Endothelial cell of umbilical vein (primary cell): ENCODE measurements around the gene SLC12A5. TPM values are rescaled to one million over a fixed set of nuclear protein-coding genes. Genes with fewer than 3 reads are reported as not detected.

Source experiments
- BruUV-seq: library from RNA; stranded (reverse); fragments of 400-500 nt; replicated peaks from 2 replicates; lab custom pipeline; 2021; lab: Mats Ljungman, UMichigan
- CTCF ChIA-PET: fragments of 300-600, 350-600 bp; sonication (Branson Sonifier 250); formaldehyde crosslinking; loops from one replicate; lab custom pipeline; 2021; ENCODE audit warnings: antibody characterized with exemption, inconsistent platforms; lab: Charles Lee
- POLR2A ChIA-PET: fragments of 300-600, 350-600 bp; sonication (Branson Sonifier 250); formaldehyde crosslinking; loops from one replicate; lab custom pipeline; 2021; ENCODE audit warnings: antibody characterized with exemption, inconsistent platforms; lab: Charles Lee
- DNase-seq: peaks from one replicate; pipeline ENCODE4 v3.0.0-alpha.2; 2011; ENCODE audit warnings: low read depth, low spot score
- FAIRE-seq: peaks from 2 replicates; lab custom pipeline; 2011; peaks lifted over from hg19 to GRCh38; lab: Jason Lieb, UNC
- H2AFZ ChIP-seq: 2 replicates; pipeline ENCODE4 v1.6.0; 2012; ENCODE audit warnings: low read depth, low read length, control low read depth, inconsistent platforms
- H3K27ac ChIP-seq: 2 replicates; pipeline ENCODE4 v1.5.1; 2011; ENCODE audit warnings: low read depth, mild to moderate bottlenecking, control low read depth, low read length, moderate library complexity; ENCODE audit not compliant: insufficient read depth
- H3K27me3 ChIP-seq, 2 experiments: 2 replicates each; pipeline versions ENCODE4 v1.6.0 to v1.6.1; 2011; ENCODE audit warnings: low read length in 2 of 2, mixed read lengths in 1 of 2; ENCODE audit not compliant: control insufficient read depth in 2 of 2, insufficient read depth in 2 of 2
- H3K36me3 ChIP-seq, 2 experiments: 2 replicates in 1 of 2; 3 replicates in 1 of 2; pipeline ENCODE4 v1.5.1; 2011; ENCODE audit warnings: low read length in 2 of 2, mild to moderate bottlenecking in 1 of 2, moderate library complexity in 1 of 2; ENCODE audit not compliant: control insufficient read depth in 2 of 2, insufficient read depth in 2 of 2; ENCODE audit errors: extremely low read depth in 1 of 2
- H3K4me1 ChIP-seq: 3 replicates; pipeline ENCODE4 v1.5.1; 2011; ENCODE audit warnings: mild to moderate bottlenecking, low read length; ENCODE audit not compliant: control insufficient read depth, insufficient read depth; ENCODE audit errors: extremely low read depth
- H3K4me2 ChIP-seq: 2 replicates; pipeline ENCODE4 v1.6.1; 2011; ENCODE audit warnings: low read length, control low read depth, mixed read lengths; ENCODE audit not compliant: insufficient read depth
- H3K4me3 ChIP-seq, 3 experiments: fragments of 200-600 bp in 1 of 3; sonication (generic), shearing (Covaris generic) in 1 of 3; replicated peaks in 1 of 3; 2 replicates each; pipeline ENCODE4 v1.5.1; 2011 to 2016; ENCODE audit warnings: control low read depth in 3 of 3, low read length in 3 of 3, mild to moderate bottlenecking in 2 of 3, inconsistent platforms in 1 of 3, low read depth in 1 of 3, moderate library complexity in 1 of 3; ENCODE audit not compliant: insufficient read depth in 1 of 3
- H3K79me2 ChIP-seq: 2 replicates; pipeline ENCODE4 v1.6.0; 2012; ENCODE audit warnings: low read length, inconsistent platforms; ENCODE audit not compliant: control insufficient read depth, insufficient read depth
- H3K9ac ChIP-seq: replicated peaks from 2 replicates; pipeline ENCODE3; 2011; ENCODE audit warnings: low read length, control low read depth; ENCODE audit not compliant: insufficient read depth; ENCODE audit errors: extremely low read depth
- H3K9me1 ChIP-seq: replicated peaks from 3 replicates; pipeline ENCODE4 v1.6.0; 2011; ENCODE audit warnings: mild to moderate bottlenecking, low read length; ENCODE audit not compliant: control insufficient read depth, insufficient read depth; ENCODE audit errors: extremely low read depth
- H3K9me3 ChIP-seq: replicated peaks from 2 replicates; pipeline ENCODE4 v1.5.1; 2012; ENCODE audit warnings: low read length, inconsistent platforms; ENCODE audit not compliant: control insufficient read depth, insufficient read depth
- H4K20me1 ChIP-seq: replicated peaks from 2 replicates; pipeline ENCODE3; 2011; ENCODE audit warnings: mild to moderate bottlenecking, low read length; ENCODE audit not compliant: control insufficient read depth, insufficient read depth; ENCODE audit errors: extremely low read depth
- EZH2 ChIP-seq: IDR thresholded peaks from 2 replicates; pipeline ENCODE4 v1.6.1; 2012; ENCODE audit warnings: borderline replicate concordance, low read depth, mild to moderate bottlenecking, moderate library complexity, low read length, inconsistent platforms; ENCODE audit not compliant: severe bottlenecking
- FOS ChIP-seq: IDR thresholded peaks from 2 replicates; pipeline ENCODE4 v1.6.1; 2011; ENCODE audit warnings: mild to moderate bottlenecking, low read length, moderate library complexity, borderline replicate concordance; ENCODE audit not compliant: insufficient read depth
- GATA2 ChIP-seq: IDR thresholded peaks from 2 replicates; pipeline ENCODE4 v1.7.0; 2011; ENCODE audit warnings: low read depth, mild to moderate bottlenecking, moderate library complexity, mixed read lengths, low read length; ENCODE audit not compliant: insufficient read length, insufficient read depth
- JUN ChIP-seq: IDR thresholded peaks from 2 replicates; pipeline ENCODE4 v1.6.1; 2011; ENCODE audit warnings: borderline replicate concordance, low read depth; ENCODE audit not compliant: insufficient read length, insufficient read depth
- MYC ChIP-seq: IDR thresholded peaks from one replicate; pipeline ENCODE4 v1.6.1; 2011; ENCODE audit warnings: mild to moderate bottlenecking, low read depth, low read length
- POLR2AphosphoS5 ChIP-seq: IDR thresholded peaks from 2 replicates; pipeline ENCODE4 v1.6.1; 2012; ENCODE audit warnings: low read depth, mild to moderate bottlenecking, control low read depth, low read length, moderate library complexity; ENCODE audit not compliant: insufficient read depth
- dilution Hi-C: fragments of 300-500 bp; cut with MboI; formaldehyde crosslinking; loops from one replicate; pipeline ENCODE4 v1.15.0; 2019; ENCODE audit warnings: low sequenced_read_pairs; ENCODE audit not compliant: extremely low pct_ligation_motif_present
- intact Hi-C: fragments of 100-400 bp; cut with micrococcal nuclease; formaldehyde crosslinking; loops from one replicate; pipeline ENCODE4 v1.10.0; 2022
- polyA plus RNA-seq, 4 experiments: library from polyadenylated mRNA; depleted of rRNA in 3 of 4; stranded (reverse) in 3 of 4; unstranded in 1 of 4; fragments of >200 nt; gene quantifications; 2 replicates each; pipeline versions ENCODE4 v1.2.1 to v1.2.3, GENCODE V29; 2011 to 2012; ENCODE audit warnings: missing spikeins in 1 of 4
- total RNA-seq: library from RNA; stranded (reverse); gene quantifications from 2 replicates; pipeline ENCODE4 v1.2.3, GENCODE V29; 2021
- TF ChIP-seq, protein P1 (sequence below): IDR thresholded peaks from 2 replicates; pipeline ENCODE4 v1.6.1; 2011; ENCODE audit not compliant: insufficient read depth, insufficient read length
- TF ChIP-seq, protein P2 (sequence below), 2 donors: IDR thresholded peaks; 1 replicate in 1 of 2; 2 replicates in 1 of 2; pipeline ENCODE4 v1.5.1; 2011; ENCODE audit warnings: low read length in 2 of 2, mild to moderate bottlenecking in 2 of 2, moderate library complexity in 2 of 2, control low read depth in 1 of 2, inconsistent platforms in 1 of 2, low read depth in 1 of 2; ENCODE audit not compliant: insufficient read depth in 1 of 2; ENCODE audit errors: extremely low read depth in 1 of 2

Gene SLC12A5
- total and polyA plus RNA-seq, 2 donors (not counting 3 experiments of a cell fraction or from before 2014, with no cell fraction given) = 1.6 to 2.3 TPM

DNA sequence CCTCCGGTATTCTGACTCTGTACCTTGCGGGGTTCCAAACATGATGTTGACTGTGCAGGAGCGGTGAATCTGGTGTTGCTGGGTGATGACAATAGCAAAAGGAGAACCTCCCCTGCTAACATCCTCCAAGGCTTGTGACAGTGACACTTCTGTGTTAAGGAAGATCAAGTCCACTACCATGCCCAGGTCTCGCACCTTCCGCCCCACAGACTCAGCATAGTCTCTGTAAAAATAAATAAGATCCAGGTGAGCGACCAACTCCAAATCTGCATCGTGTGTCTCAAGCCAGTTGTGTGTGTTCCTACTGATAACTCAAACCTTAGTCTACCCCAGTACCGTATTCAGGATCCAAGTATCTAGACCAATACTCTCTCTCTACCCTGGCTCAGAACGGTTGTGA, 36.0 kb downstream of the SLC12A5 start:
- CTCF ChIA-PET = no interaction called here

DNA sequence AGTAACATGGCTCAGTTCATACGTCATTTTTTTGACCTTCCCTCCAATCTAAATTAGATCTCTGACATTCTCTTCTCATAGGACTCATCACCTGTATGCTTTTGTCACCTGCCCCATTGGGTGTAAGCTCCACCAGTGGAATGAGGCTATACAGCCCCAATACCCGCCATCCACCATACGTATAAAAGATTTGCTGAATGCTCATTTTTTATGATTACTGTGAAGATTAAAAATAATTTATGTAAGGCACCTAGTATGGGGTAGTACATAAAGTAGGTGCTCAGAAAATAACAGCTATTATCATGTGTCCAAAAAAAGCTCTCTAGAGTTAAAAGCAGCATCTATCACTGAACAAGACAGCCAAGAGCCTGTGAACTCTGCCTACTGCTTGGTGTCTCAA, 36.7 kb downstream of the SLC12A5 start:
- Histone ChIP-seq H4K20me1 (no peaks in the 10 kb centered on the region), H3K9me3 (no peaks in the 10 kb centered on the region), H3K9ac (no peak overlapping the region), H3K27me3 (no peaks in the 10 kb centered on the region), H2AFZ (no peak overlapping the region), H3K27ac (no peak overlapping the region), H3K79me2 (no peaks in the 10 kb centered on the region), H3K4me3 (no peak overlapping the region), H3K4me1 (peaks cover 8% of the 10 kb centered on the region), H3K4me2 (no peak overlapping the region), H3K36me3 (peaks cover 26 to 36% of the 10 kb centered on the region in 2 experiments), H3K9me1 (no peaks in the 10 kb centered on the region)
- DNase-seq (no peak), FAIRE-seq (no peak)
- intact Hi-C loops = no loop called here
- ChIA-PET POLR2A (no interaction called here), CTCF (interaction anchor here (0.7 to 1.7 kb wide), 2 partner anchors 8 to 23 kb away, joined by 3 to 4 read pairs; no protein-coding TSS in a partner anchor)
- TF ChIP-seq, protein P1, sequence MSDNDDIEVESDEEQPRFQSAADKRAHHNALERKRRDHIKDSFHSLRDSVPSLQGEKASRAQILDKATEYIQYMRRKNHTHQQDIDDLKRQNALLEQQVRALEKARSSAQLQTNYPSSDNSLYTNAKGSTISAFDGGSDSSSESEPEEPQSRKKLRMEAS = no peak
- TF ChIP-seq, protein P2, sequence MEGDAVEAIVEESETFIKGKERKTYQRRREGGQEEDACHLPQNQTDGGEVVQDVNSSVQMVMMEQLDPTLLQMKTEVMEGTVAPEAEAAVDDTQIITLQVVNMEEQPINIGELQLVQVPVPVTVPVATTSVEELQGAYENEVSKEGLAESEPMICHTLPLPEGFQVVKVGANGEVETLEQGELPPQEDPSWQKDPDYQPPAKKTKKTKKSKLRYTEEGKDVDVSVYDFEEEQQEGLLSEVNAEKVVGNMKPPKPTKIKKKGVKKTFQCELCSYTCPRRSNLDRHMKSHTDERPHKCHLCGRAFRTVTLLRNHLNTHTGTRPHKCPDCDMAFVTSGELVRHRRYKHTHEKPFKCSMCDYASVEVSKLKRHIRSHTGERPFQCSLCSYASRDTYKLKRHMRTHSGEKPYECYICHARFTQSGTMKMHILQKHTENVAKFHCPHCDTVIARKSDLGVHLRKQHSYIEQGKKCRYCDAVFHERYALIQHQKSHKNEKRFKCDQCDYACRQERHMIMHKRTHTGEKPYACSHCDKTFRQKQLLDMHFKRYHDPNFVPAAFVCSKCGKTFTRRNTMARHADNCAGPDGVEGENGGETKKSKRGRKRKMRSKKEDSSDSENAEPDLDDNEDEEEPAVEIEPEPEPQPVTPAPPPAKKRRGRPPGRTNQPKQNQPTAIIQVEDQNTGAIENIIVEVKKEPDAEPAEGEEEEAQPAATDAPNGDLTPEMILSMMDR (IDR thresholded peaks at IDR 0.05; ENCODE audit: extremely low read depth in 1 of 2, insufficient read depth in 1 of 2, low read depth in 1 of 2, low read length in 2 of 2) = no peak
- TF ChIP-seq EZH2 (no peak), JUN (no peak), GATA2 (no peak), MYC (no peak)
- dilution Hi-C loops = no loop called here
- no TSS peak for BruUV-seq

More for the DNA sequence above, 36.0 kb downstream of the SLC12A5 start:
- FAIRE-seq (no peak), DNase-seq (no peak)
- no peak overlapping the region for H3K4me2 ChIP-seq
- H3K27me3 ChIP-seq = no peaks in the 10 kb centered on the region
- peaks cover 26 to 34% of the 10 kb centered on the region in 2 experiments for H3K36me3 ChIP-seq
- TF ChIP-seq EZH2 (no peak), JUN (no peak), POLR2AphosphoS5 (no peak), GATA2 (no peak), FOS (no peak), MYC (no peak)
- TF ChIP-seq, protein P1 = no peak
- no TSS peak for BruUV-seq
- H3K27ac ChIP-seq = no peak overlapping the region
- no peak overlapping the region for H2AFZ ChIP-seq
- H3K9me3 ChIP-seq = no peaks in the 10 kb centered on the region
- dilution Hi-C loops (no loop called here), intact Hi-C loops (no loop called here)
- POLR2A ChIA-PET = no interaction called here
- no peaks in the 10 kb centered on the region for H3K9me1 ChIP-seq
- H3K9ac ChIP-seq = no peak overlapping the region
- H3K79me2 ChIP-seq = no peaks in the 10 kb centered on the region
- H3K4me1 ChIP-seq = peaks cover 15% of the 10 kb centered on the region
- no peak overlapping the region for H3K4me3 ChIP-seq
- no peaks in the 10 kb centered on the region for H4K20me1 ChIP-seq
